ENCODE data around the gene SPDYE6. TPM values are rescaled to one million over a fixed set of nuclear protein-coding genes. Genes with fewer than 3 reads are reported as not detected.

The SPDYE6 gene
- total and polyA plus RNA-seq, 2 experiments from 2014 or later, result not detected

- TF ChIP-seq CTCF (conservative IDR thresholded peaks at IDR 0.05; ENCODE audit: low read depth in 2 of 2), result no peak
Measured at GRCh38 chr7:102395592-102395872, 39.3 kb upstream of the SPDYE6 start (continued).

- H3K9me2 ChIP-seq (ENCODE audit: insufficient read depth), result no peaks in the 10 kb centered on the region
- peaks cover 15% of the 10 kb centered on the region for H3F3A ChIP-seq (replicated peaks; ENCODE audit: low read depth)
- H3K79me2 ChIP-seq (replicated peaks; ENCODE audit: insufficient read depth), result peaks cover 20% of the 10 kb centered on the region
- Mint-ChIP-seq H3K4me3 (no peak overlapping the region), H3K9me3 (no peaks in the 10 kb centered on the region), H3K4me1 (peaks cover 12% of the 10 kb centered on the region), H3K27ac (no peak overlapping the region), H3K27me3 (ENCODE audit: insufficient read depth, low read depth, poor library complexity) (peaks cover 21% of the 10 kb centered on the region), H3K36me3 (ENCODE audit: low read depth) (peaks cover 22% of the 10 kb centered on the region)
- TF ChIP-seq REST (IDR thresholded peaks at IDR 0.05; ENCODE audit: unreplicated experiment) (no peak), ZNF331 (CRISPR knock-in tag; IDR thresholded peaks at IDR 0.05; ENCODE audit: low read depth) (no peak), CTCF (conservative IDR thresholded peaks at IDR 0.05; ENCODE audit: low read depth in 2 of 2) (no peak), POLR2AphosphoS5 (IDR thresholded peaks at IDR 0.05; ENCODE audit: low read depth) (no peak), STAT1 (IDR thresholded peaks at IDR 0.05; ENCODE audit: unreplicated experiment) (no peak), JUNB (IDR thresholded peaks at IDR 0.05; ENCODE audit: unreplicated experiment) (no peak), ZNF462 (CRISPR knock-in tag; IDR thresholded peaks at IDR 0.05) (no peak), CREB1 (CRISPR knock-in tag; IDR thresholded peaks at IDR 0.05; ENCODE audit: low read depth) (no peak), NANOG (IDR thresholded peaks at IDR 0.05; ENCODE audit: borderline replicate concordance) (no peak), ZNF114 (CRISPR knock-in tag; IDR thresholded peaks at IDR 0.05) (no peak), EZH2phosphoT487 (IDR thresholded peaks at IDR 0.05; ENCODE audit: unreplicated experiment) (no peak)
- no peak for DNase-seq (ENCODE audit: low spot score)
- no peaks in the 10 kb centered on the region for H3K27me3 ChIP-seq (ENCODE audit: insufficient read depth)
- H3K4me3 ChIP-seq, result no peak overlapping the region
- H3K4me2 ChIP-seq, result no peak overlapping the region
- peak overlapping the region; percentile 30; the same call in 1 of the 2 replicates for H3K27ac ChIP-seq (ENCODE audit: low read depth)
- no peak overlapping the region for H2AFZ ChIP-seq
- H4K20me1 ChIP-seq (replicated peaks; ENCODE audit: insufficient read depth), result no peaks in the 10 kb centered on the region; the same call in 1 of the 2 replicates
- H3K4me1 ChIP-seq (ENCODE audit: insufficient read depth), result no peaks in the 10 kb centered on the region; the same call in none of the 2 replicates
- ATAC-seq, result no peak
- peaks cover 3% of the 10 kb centered on the region; the same call in 1 of the 2 replicates for H3K36me3 ChIP-seq (ENCODE audit: insufficient read depth)
Measured at GRCh38 chr7:102393467-102393866, 37.2 kb upstream of the SPDYE6 start.

Data from GM23338 (cell line).